Activated B cell treated with CpG ODN at 0.5 μM for 24 hours (primary cell): ENCODE measurements around the gene DRC3. TPM values are rescaled to one million over a fixed set of nuclear protein-coding genes. Genes with fewer than 3 reads are reported as not detected.
A peak's percentile ranks its signal among the peaks of the same experiment; 100 is the strongest.

Experiments used
- ATAC-seq: fragments of 200-7000 bp; cut with Tn5 transposase; one replicate; pipeline ENCODE4 v1.10.0; 2021; ENCODE audit warnings: low read depth, mild to moderate bottlenecking, moderate library complexity
- CTCF ChIA-PET: fragments of 350-600 bp; sonication (Branson Sonifier 250); formaldehyde crosslinking; loops from one replicate; lab custom pipeline; 2021; ENCODE audit warnings: antibody characterized with exemption; lab: Charles Lee
- POLR2A ChIA-PET: fragments of 350-600 bp; sonication (Branson Sonifier 250); formaldehyde crosslinking; loops from one replicate; lab custom pipeline; 2021; ENCODE audit warnings: antibody characterized with exemption; lab: Charles Lee
- DNase-seq: peaks from one replicate; pipeline ENCODE4 v3.0.0; 2022
- H3K27ac Mint-ChIP-seq: one replicate; pipeline ENCODE4 v1.8.0; 2020; ENCODE audit warnings: mixed read lengths
- H3K27me3 Mint-ChIP-seq: one replicate; pipeline ENCODE4 v1.8.0; 2021; ENCODE audit warnings: mixed read lengths
- H3K36me3 Mint-ChIP-seq: one replicate; pipeline ENCODE4 v1.8.0; 2021; ENCODE audit warnings: low read depth, mixed read lengths
- H3K4me1 Mint-ChIP-seq: one replicate; pipeline ENCODE4 v1.8.0; 2021; ENCODE audit warnings: mixed read lengths
- H3K4me3 Mint-ChIP-seq: one replicate; pipeline ENCODE4 v1.8.0; 2020; ENCODE audit warnings: mild to moderate bottlenecking, mixed read lengths
- H3K9me3 Mint-ChIP-seq: one replicate; pipeline ENCODE4 v1.8.0; 2020; ENCODE audit warnings: mixed read lengths
- intact Hi-C: fragments of 100-400 bp; cut with micrococcal nuclease; formaldehyde crosslinking; loops from one replicate; pipeline ENCODE4 v1.15.1; 2024
- total RNA-seq: library from RNA; stranded (reverse); gene quantifications from 2 replicates; pipeline ENCODE4 v1.2.3, GENCODE V29; 2022
- TF ChIP-seq, protein P1 (sequence below): fragments of 200-600 bp; IDR thresholded peaks from one replicate; pipeline ENCODE4 v1.8.0; 2022; ENCODE audit warnings: antibody characterized with exemption, mild to moderate bottlenecking

The DRC3 gene
- total RNA-seq, 1 donor from 2014 or later, result not detected

DNA sequence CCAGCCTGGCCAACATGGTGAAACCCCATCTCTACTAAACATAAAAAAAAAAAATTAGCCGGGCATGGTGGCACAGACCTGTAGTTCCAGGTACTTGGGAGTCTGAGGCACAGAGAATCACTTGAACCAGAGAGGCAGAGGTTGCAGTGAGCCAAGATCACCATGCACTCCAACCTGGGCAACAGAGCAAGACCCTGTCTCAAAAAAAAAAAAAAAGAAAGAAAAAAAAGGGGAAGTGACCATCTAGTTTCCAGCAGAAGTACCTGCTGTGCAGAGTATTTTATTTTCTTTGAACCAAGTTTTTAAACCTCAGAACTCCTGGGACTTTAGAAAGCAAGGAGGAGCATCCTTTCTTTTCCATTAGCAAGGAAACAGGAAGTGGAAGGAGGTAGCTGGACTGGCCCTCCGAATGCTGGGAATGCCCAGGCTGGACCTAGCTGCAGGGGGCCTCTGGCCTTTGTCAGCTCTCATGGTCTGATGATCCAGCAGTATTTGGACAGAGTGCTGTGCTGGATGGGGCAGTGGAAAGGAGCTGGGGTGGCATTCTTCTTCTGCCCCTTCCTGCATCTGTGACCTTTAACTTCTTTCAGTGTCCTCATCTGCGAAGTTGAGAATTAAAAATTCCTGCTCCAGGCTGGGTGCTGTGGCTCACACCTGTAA is 73.2 kb downstream of the DRC3 start:
- Mint-ChIP-seq H3K4me1 (peaks cover 20% of the 10 kb centered on the region), H3K27ac (no peak overlapping the region), H3K27me3 (no peaks in the 10 kb centered on the region), H3K9me3 (no peaks in the 10 kb centered on the region), H3K4me3 (no peak overlapping the region), H3K36me3 (peaks cover 19% of the 10 kb centered on the region)
- TF ChIP-seq, protein P1, sequence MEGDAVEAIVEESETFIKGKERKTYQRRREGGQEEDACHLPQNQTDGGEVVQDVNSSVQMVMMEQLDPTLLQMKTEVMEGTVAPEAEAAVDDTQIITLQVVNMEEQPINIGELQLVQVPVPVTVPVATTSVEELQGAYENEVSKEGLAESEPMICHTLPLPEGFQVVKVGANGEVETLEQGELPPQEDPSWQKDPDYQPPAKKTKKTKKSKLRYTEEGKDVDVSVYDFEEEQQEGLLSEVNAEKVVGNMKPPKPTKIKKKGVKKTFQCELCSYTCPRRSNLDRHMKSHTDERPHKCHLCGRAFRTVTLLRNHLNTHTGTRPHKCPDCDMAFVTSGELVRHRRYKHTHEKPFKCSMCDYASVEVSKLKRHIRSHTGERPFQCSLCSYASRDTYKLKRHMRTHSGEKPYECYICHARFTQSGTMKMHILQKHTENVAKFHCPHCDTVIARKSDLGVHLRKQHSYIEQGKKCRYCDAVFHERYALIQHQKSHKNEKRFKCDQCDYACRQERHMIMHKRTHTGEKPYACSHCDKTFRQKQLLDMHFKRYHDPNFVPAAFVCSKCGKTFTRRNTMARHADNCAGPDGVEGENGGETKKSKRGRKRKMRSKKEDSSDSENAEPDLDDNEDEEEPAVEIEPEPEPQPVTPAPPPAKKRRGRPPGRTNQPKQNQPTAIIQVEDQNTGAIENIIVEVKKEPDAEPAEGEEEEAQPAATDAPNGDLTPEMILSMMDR, result no peak
- peak; percentile 45 for ATAC-seq
- CTCF ChIA-PET, result no interaction called here
- intact Hi-C loops, result no loop called here
- DNase-seq, result no peak
- POLR2A ChIA-PET, result no interaction called here

DNA sequence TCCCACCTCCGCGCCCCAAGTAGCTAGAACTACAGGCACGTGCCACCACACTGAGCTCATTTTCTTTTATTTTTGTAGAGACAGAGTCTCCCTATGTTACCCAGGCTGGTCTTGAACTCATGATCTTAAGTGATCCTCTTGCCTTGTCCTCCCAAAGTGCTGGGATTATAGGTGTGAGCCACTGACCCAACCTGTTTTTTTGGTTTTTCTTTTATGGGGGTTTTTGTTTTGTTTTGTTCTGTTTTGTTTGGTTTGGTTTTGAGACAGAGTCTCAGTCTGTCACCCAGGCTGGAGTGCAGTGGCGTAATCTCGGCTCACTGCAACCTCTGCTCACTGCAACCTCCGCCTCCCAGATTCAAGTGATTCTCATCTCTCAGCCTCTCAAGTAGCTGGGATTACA is 82.9 kb downstream of the DRC3 start:
- H3K36me3 Mint-ChIP-seq, result peaks cover 56% of the 10 kb centered on the region
- ATAC-seq, result no peak
- TF ChIP-seq, protein P1, result no peak
- no peaks in the 10 kb centered on the region for H3K9me3 Mint-ChIP-seq
- POLR2A ChIA-PET, result no interaction called here
- intact Hi-C loops, result no loop called here
- H3K27me3 Mint-ChIP-seq, result no peaks in the 10 kb centered on the region
- DNase-seq, result no peak
- H3K4me1 Mint-ChIP-seq, result no peaks in the 10 kb centered on the region
- H3K27ac Mint-ChIP-seq, result no peak overlapping the region
- H3K4me3 Mint-ChIP-seq, result no peak overlapping the region
- CTCF ChIA-PET, result no interaction called here

DNA sequence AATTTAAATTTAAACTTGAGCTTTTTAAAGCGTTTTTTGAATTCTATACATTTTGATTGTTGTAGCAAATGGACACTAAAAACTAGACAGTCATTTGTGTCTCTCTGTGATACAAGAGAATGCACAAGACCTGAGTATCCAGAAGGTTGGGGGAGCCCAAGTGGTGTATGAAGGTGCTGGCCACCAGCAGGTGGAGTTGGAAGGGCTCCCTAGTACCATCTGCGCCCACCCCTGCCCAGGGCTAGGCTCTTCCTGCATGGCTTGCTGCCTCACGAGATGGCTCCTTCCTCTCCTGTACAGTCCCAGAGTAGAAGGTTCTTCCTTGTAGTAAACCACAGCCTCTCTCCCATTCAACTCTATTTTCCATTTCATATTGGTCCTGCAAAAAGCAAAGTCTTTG is 83.6 kb downstream of the DRC3 start:
- H3K36me3 Mint-ChIP-seq, result peaks cover 59% of the 10 kb centered on the region
- no peak for DNase-seq
- no peak overlapping the region for H3K27ac Mint-ChIP-seq
- ChIA-PET POLR2A (no interaction called here), CTCF (no interaction called here)
- H3K9me3 Mint-ChIP-seq, result no peaks in the 10 kb centered on the region
- no peaks in the 10 kb centered on the region for H3K27me3 Mint-ChIP-seq
- no peak overlapping the region for H3K4me3 Mint-ChIP-seq
- TF ChIP-seq, protein P1, result no peak
- no peaks in the 10 kb centered on the region for H3K4me1 Mint-ChIP-seq
- intact Hi-C loops, result no loop called here
- ATAC-seq, result no peak

DNA sequence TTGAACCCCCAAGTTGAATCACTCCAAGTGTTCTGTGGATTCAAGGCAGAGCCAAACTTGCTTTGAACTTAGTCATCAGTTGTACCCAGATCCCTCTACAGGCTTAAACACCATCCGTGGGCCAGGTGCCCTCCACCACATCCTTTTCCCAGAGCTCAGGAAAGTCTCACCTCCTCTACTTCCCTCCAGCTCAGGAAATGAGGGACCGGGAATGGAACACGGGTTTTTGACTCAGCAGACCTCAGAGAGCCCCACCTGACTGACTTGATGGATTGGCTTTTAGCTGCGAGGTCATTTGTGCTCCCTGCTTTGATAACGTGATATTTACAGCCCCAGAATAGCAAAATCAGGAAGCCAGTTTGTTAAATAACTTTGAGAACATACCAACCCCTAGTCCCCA is 86.6 kb downstream of the DRC3 start:
- H3K27ac Mint-ChIP-seq, result no peak overlapping the region
- intact Hi-C loops, result no loop called here
- peaks cover 77% of the 10 kb centered on the region for H3K36me3 Mint-ChIP-seq
- ATAC-seq (no peak), DNase-seq (no peak)
- no peaks in the 10 kb centered on the region for H3K27me3 Mint-ChIP-seq
- ChIA-PET CTCF (no interaction called here), POLR2A (interaction anchor here (0.8 kb wide), 1 partner anchor 348 kb away, joined by 9 read pairs; no protein-coding TSS in a partner anchor)
- H3K4me3 Mint-ChIP-seq, result no peak overlapping the region
- no peaks in the 10 kb centered on the region for H3K4me1 Mint-ChIP-seq
- no peaks in the 10 kb centered on the region for H3K9me3 Mint-ChIP-seq
- TF ChIP-seq, protein P1, result no peak

DNA sequence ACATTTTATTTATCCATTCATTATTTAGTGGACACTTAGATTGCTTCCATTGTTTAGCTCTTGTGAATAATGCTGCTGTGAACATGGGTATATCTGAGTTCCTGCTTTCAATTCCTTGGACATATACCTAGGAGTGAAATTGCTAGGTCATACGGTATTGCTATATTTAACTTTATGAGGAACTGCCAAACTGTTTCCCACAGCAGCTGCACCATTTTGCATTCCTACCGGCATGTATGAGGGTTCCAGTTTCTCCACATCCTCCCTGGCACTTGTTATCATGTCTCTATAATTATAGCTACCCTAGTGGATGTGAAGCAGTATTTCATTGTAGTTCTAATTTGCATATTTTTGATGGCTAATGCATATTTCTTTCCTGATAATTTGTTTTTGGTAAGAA is 91.4 kb downstream of the DRC3 start:
- intact Hi-C loops, result no loop called here
- no peaks in the 10 kb centered on the region for H3K9me3 Mint-ChIP-seq
- H3K36me3 Mint-ChIP-seq, result peaks cover 61% of the 10 kb centered on the region
- CTCF ChIA-PET, result no interaction called here
- no peak overlapping the region for H3K27ac Mint-ChIP-seq
- no peaks in the 10 kb centered on the region for H3K4me1 Mint-ChIP-seq
- DNase-seq (no peak), ATAC-seq (no peak)
- POLR2A ChIA-PET, result no interaction called here
- TF ChIP-seq, protein P1, result no peak
- H3K27me3 Mint-ChIP-seq, result no peaks in the 10 kb centered on the region
- H3K4me3 Mint-ChIP-seq, result no peak overlapping the region
